ENCODE measurements around the gene TRIP10.

The TRIP10 gene

GRCh38 chr19:6800991-6801484 lies 61.6 kb downstream of the TRIP10 start:
- peak in 1 of 2 donors; percentile 22 for DNase-seq

Data from inflammatory macrophage treated with lipopolysaccharide for 1 hour (primary cell).